HG02623 (cell line): Measurements from ENCODE around the gene S100PBP.
"Not testable (repeated sequence)": the region's sequence is repeated elsewhere in the genome, so short reads cannot be mapped to it uniquely, and the experiment has no call there.

Source experiments
- ATAC-seq: cut with Tn5 transposase; IDR thresholded peaks from one replicate; pipeline ENCODE4 v1.9.1; 2021; ENCODE audit warnings: moderate library complexity; ENCODE audit not compliant: unreplicated experiment

Gene S100PBP

GRCh38 chr1:32898958-32899357 lies 81.5 kb downstream of the S100PBP start:
- no peak for ATAC-seq

GRCh38 chr1:32899586-32900296 lies 82.3 kb downstream of the S100PBP start:
- ATAC-seq: no peak

- ATAC-seq: no peak
Measured at GRCh38 chr1:32900371-32900955, 83.0 kb downstream of the S100PBP start.

GRCh38 chr1:32900956-32901822 lies 83.7 kb downstream of the S100PBP start, which contains the start of gene TMEM54:
TSS of gene TMEM54 (minus strand) at chr1:32901389. CDS start at chr1:32901238, 151 bp downstream.
- no peak for ATAC-seq

GRCh38 chr1:32901823-32902534 lies 84.5 kb downstream of the S100PBP start:
- no peak for ATAC-seq

GRCh38 chr1:32902535-32902920 lies 85.1 kb downstream of the S100PBP start:
- no peak for ATAC-seq

- ATAC-seq: no peak
Measured at GRCh38 chr1:32903991-32904785, 86.7 kb downstream of the S100PBP start.

- ATAC-seq: no peak
Measured at GRCh38 chr1:32904797-32905196, 87.3 kb downstream of the S100PBP start.

- not testable (repeated sequence) for ATAC-seq
Measured at GRCh38 chr1:32905588-32905987, 88.1 kb downstream of the S100PBP start.

- no peak for ATAC-seq
Measured at GRCh38 chr1:32906654-32907053, 89.2 kb downstream of the S100PBP start.

- ATAC-seq: no peak
Measured at GRCh38 chr1:32907435-32907834, 90.0 kb downstream of the S100PBP start.
